A673 (cell line): ENCODE results near the gene STH. TPM values are rescaled to one million over a fixed set of nuclear protein-coding genes. Genes with fewer than 3 reads are reported as not detected.

ENCODE experiments used
- BruUV-seq: library from RNA; stranded (reverse); fragments of 400-500 nt; replicated peaks from 2 replicates; lab custom pipeline; 2021; lab: Mats Ljungman, UMichigan
- CTCF ChIA-PET: fragments of 300-600 bp; sonication (Branson Sonifier 250); formaldehyde crosslinking; loops from one replicate; lab custom pipeline; 2022; ENCODE audit warnings: antibody characterized with exemption; lab: Charles Lee
- POLR2A ChIA-PET: fragments of 300-600 bp; sonication (Branson Sonifier 250); formaldehyde crosslinking; loops from one replicate; lab custom pipeline; 2022; ENCODE audit warnings: antibody characterized with exemption; ENCODE audit not compliant: low non-redundant PET; lab: Charles Lee
- DNase-seq: peaks from one replicate; pipeline ENCODE4 v3.0.0-alpha.2; 2015; ENCODE audit warnings: low spot score
- H3K27ac ChIP-seq: fragments of 200-600 bp; sonication (generic); 2 replicates; pipeline ENCODE4 v1.5.1; 2016; ENCODE audit warnings: mixed run types, low read depth, mild to moderate bottlenecking, mixed read lengths, antibody characterized with exemption, low read length; ENCODE audit not compliant: poor library complexity, severe bottlenecking
- H3K27me3 ChIP-seq: fragments of 200-600 bp; sonication (generic); replicated peaks from 2 replicates; pipeline ENCODE4 v1.6.1; 2017; ENCODE audit warnings: mixed run types, low read depth, mild to moderate bottlenecking, mixed read lengths, antibody characterized with exemption, low read length; ENCODE audit not compliant: insufficient read depth, poor library complexity
- H3K36me3 ChIP-seq: fragments of 200-600 bp; sonication (generic); 2 replicates; pipeline ENCODE4 v1.6.1; 2016; ENCODE audit warnings: mixed run types, mild to moderate bottlenecking, mixed read lengths, antibody characterized with exemption, low read length; ENCODE audit not compliant: insufficient read depth, poor library complexity, severe bottlenecking
- H3K4me1 ChIP-seq: fragments of 200-600 bp; sonication (generic); 2 replicates; pipeline ENCODE4 v1.6.1; 2017; ENCODE audit warnings: mixed run types, mild to moderate bottlenecking, mixed read lengths, antibody characterized with exemption, low read length; ENCODE audit not compliant: insufficient read depth, poor library complexity, severe bottlenecking
- H3K4me3 ChIP-seq: fragments of 200-600 bp; sonication (generic); 2 replicates; pipeline ENCODE4 v1.5.1; 2016; ENCODE audit warnings: low read depth, mixed run types, mild to moderate bottlenecking, mixed read lengths, low read length; ENCODE audit not compliant: poor library complexity, severe bottlenecking
- H3K9me3 ChIP-seq: fragments of 200-600 bp; sonication (generic); 2 replicates; pipeline ENCODE4 v1.6.1; 2016; ENCODE audit warnings: mixed run types, low read depth, mild to moderate bottlenecking, mixed read lengths, antibody characterized with exemption, low read length; ENCODE audit not compliant: poor library complexity, severe bottlenecking
- CTCF ChIP-seq: fragments of 300-800, 200-600 bp; sonication (generic); conservative IDR thresholded peaks from 2 replicates; pipeline ENCODE4 v1.5.1; 2017; ENCODE audit warnings: low read depth, mild to moderate bottlenecking, antibody characterized with exemption, low read length, moderate library complexity, mixed read lengths
- EZH2 ChIP-seq: fragments of 200-600 bp; sonication (generic); IDR thresholded peaks from 2 replicates; pipeline ENCODE4 v1.6.1; 2017; ENCODE audit warnings: borderline replicate concordance, low read depth, mild to moderate bottlenecking, mixed read lengths, antibody characterized with exemption, low read length; ENCODE audit not compliant: poor library complexity, severe bottlenecking
- intact Hi-C: fragments of 100-400 bp; cut with micrococcal nuclease; formaldehyde crosslinking; loops from one replicate; pipeline ENCODE4 v1.10.0; 2022; ENCODE audit not compliant: unreplicated experiment
- total RNA-seq: library from RNA; stranded (reverse); gene quantifications from 2 replicates; pipeline ENCODE4 v1.2.3, GENCODE V29; 2021

STH gene
- total RNA-seq, 1 experiment from 2014 or later = not detected

GRCh38 chr17:46026166-46027047 is 27.4 kb downstream of the STH start:
- no TSS peak for BruUV-seq
- H3K9me3 ChIP-seq = no peaks in the 10 kb centered on the region
- H3K36me3 ChIP-seq = peaks cover 5% of the 10 kb centered on the region
- H3K27me3 ChIP-seq = no peaks in the 10 kb centered on the region
- no peaks in the 10 kb centered on the region for H3K4me1 ChIP-seq
- POLR2A ChIA-PET = no interaction called here
- intact Hi-C loops = no loop called here
- H3K4me3 ChIP-seq = no peak overlapping the region
- H3K27ac ChIP-seq = no peak overlapping the region
- CTCF ChIA-PET = no interaction called here
- TF ChIP-seq CTCF = no peak
- TF ChIP-seq EZH2 = no peak
- no peak for DNase-seq

- no peak overlapping the region for H3K27ac ChIP-seq
- no TSS peak for BruUV-seq
- ChIA-PET POLR2A (no interaction called here), CTCF (no interaction called here)
- no peaks in the 10 kb centered on the region for H3K9me3 ChIP-seq
- TF ChIP-seq CTCF (no peak), EZH2 (no peak)
- DNase-seq = no peak
- no peaks in the 10 kb centered on the region for H3K27me3 ChIP-seq
- H3K36me3 ChIP-seq = peaks cover 7% of the 10 kb centered on the region
- H3K4me3 ChIP-seq = no peak overlapping the region
- H3K4me1 ChIP-seq = no peaks in the 10 kb centered on the region
- intact Hi-C loops = no loop called here
Measured at GRCh38 chr17:46027048-46027975, 28.3 kb downstream of the STH start.

GRCh38 chr17:46027976-46028325 is 28.9 kb downstream of the STH start:
- POLR2A ChIA-PET = no interaction called here
- DNase-seq = no peak
- H3K36me3 ChIP-seq = peaks cover 11% of the 10 kb centered on the region
- H3K4me3 ChIP-seq = no peak overlapping the region
- no peaks in the 10 kb centered on the region for H3K27me3 ChIP-seq
- CTCF ChIA-PET = no interaction called here
- BruUV-seq = no TSS peak
- no peak for TF ChIP-seq EZH2
- no peak for TF ChIP-seq CTCF
- no peaks in the 10 kb centered on the region for H3K9me3 ChIP-seq
- H3K4me1 ChIP-seq = no peaks in the 10 kb centered on the region
- intact Hi-C loops = no loop called here
- no peak overlapping the region for H3K27ac ChIP-seq
